Limb (tissue), 2 donors: Measurements from ENCODE around the gene POMT1.
"Not testable (repeated sequence)": the region's sequence is repeated elsewhere in the genome, so short reads cannot be mapped to it uniquely, and the experiment has no call there.

Source experiments
- DNase-seq, 2 donors: peaks; one replicate each; pipeline ENCODE4 v3.0.0-alpha.2; 2016; ENCODE audit errors: extremely low spot score in 2 of 2

The POMT1 gene

GRCh38 chr9:131495785-131496184 lies 6.9 kb upstream of the POMT1 start:
- DNase-seq: no peak

DNA sequence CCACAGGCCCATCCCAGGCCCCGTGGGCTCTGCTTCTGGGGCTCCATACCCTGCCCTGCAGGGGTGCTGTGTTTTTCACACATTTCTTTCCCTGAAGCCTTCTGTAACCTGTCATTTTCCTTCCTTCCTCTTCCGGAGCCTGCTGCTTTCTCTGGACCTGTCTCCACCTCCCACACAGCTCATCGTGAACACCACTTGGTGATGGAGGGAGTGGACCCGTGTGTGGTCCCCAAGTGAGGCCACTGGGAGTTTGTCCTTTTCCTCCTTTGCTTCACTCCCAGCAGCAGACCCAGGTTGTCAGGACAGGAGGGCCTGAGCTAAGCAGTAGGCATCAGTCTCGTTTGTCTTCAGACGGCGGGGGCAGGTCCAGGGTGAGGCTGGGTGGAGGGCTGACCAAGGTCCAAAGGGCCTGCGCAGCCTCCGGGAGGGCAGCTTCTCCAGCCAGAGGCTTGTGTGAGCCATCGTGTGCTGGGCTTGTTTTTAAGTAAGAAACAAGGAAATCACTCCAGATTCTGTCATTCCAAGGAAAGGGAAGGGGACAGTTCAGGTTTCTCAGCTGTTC lies 5.8 kb upstream of the POMT1 start:
- no peak for DNase-seq

- DNase-seq: no peak
Observed at GRCh38 chr9:131499254-131499767, 3.4 kb upstream of the POMT1 start.

GRCh38 chr9:131500377-131500776 lies 2.3 kb upstream of the POMT1 start:
- no peak for DNase-seq

DNA sequence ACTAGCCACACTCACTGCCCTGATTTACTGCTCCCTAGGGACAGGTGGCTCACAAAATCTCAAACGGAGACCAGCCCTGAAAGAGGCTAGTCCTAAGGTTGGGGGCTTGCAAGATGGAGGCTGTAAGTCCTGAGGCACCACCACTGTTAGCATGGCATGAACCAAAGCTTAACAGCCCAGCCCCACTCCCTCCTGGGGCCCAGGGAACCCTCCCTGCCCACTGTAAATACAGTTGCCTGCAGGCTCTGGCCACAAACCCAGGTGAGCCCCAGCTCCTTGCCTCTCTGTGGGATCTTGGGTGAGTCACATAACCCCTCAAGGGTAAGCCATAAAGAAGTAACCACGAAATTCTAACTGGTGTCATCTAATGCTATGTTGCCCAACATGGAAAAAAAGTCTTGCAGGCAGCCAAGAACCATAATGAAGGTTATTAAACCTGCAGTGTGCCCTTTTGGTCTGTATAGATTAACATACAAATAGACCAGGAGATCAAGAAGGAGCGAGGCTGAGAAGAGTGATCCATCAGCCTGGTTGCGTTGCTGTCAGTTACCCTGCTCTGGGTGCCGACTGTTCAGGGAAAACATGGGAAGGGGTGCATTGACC lies 1.7 kb upstream of the POMT1 start:
- DNase-seq: no peak

DNA sequence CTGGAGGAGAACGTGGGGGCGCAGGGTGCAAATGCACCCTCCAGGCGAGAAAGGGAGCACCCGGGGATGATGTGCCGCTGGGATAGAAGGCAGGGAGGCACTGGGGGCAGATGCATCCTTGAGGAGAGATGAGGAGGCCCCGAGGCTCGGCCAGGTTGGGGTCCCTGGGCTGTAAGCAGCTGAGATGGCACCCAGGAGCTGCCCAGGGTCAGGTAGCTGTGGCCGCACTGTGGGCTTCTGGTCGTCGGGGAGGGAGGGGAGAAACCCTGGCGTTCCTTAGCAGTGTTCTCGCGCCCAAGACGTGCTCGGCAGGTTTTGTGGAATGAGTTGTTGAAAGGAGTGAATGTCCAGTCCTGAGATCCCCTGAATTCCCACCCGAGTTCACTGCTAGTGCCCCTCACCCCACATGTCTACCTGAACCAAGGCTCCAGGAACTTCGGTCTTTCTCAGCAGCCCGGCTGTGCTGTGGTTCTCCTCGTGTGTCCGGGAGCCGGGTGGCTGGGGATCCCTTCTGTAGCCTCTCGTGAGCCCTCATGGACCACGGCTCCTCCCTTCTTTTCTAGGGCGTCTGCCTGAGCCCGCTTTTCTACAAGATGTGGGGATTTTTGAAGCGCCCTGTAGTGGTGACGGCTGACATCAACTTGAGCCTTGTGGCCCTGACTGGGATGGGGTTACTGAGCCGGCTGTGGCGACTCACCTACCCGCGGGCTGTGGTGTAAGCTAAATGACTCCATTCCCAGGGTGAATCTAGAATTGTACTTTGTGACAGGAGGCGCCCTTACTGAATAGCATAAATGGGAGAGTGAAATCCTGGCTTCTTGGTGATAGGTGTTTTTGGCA lies 1.1 kb downstream of the POMT1 start:
- DNase-seq: no peak

DNA sequence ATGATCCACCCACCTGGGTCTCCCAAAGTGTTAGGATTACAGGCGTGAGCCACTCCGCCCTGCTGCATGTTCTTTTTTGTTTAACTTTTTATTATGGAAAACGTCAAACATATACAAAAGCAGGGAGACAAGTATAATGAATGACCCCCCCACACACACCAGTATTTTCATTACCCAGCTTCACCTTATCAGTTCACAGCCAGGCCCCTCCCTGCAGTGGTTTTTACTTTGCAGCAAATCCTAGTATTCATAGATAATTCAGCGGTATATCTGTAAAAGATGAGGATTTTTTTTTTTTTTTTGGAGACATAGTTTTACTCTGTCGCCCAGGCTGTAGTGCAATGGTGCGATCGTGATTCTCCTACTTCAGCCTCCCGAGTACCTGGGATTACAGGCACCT lies 2.3 kb downstream of the POMT1 start:
- DNase-seq: no peak

DNA sequence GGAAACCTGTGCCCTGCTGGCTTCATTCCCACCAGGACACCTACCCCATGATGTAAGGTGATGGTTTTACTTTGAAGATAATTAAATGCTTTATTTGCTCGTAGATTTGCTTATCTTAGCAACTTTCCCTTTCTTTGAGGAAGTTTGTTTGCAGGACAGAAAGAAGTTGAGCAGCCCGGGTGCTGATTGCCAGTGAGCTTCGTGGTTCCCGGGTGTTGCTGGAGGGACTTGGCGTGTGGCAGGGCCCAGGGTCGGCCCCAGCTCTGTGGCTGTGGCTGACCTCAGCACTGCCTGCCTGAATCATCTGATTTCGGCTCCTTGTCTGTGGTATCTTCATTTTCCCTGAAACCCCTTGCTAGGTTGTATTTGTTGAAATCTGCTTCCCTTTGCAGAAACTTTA lies 8.7 kb downstream of the POMT1 start:
- no peak for DNase-seq

DNA sequence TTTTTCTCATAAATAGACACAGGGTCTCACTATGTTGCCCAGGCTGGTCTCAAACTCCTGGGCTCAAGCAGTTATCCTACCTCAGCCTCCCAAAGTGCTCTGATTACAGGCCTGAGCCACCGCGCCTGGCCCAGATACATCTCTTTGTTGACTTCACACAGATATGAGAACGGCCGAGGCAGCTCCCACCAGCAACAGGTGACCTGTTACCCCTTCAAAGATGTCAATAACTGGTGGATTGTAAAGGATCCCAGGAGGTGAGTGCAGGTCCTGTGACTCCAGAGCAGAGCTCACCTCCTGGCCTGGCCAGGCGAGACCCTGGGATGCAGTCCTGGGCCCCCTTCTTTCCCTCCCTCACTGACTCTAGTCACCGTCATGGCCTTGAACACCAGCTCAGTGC lies 9.2 kb downstream of the POMT1 start:
- no peak for DNase-seq

DNA sequence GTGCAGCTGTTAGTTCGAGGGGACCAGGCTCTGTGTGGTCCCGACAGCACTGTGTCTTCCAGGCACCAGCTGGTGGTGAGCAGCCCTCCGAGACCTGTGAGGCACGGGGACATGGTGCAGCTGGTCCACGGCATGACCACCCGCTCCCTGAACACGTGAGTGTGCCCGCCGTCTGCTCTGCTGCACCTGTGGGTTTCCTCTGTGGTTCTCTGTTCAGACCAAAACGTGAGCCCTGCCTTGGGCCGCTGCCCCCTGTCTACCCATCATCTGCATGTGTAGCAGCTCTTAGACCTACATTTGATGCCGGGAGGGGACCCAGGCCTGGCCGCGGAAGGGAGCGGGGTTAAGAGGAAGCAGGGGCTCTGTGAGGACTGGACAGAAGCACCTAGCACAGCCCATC lies 10.5 kb downstream of the POMT1 start:
- DNase-seq: no peak

GRCh38 chr9:131515559-131516031 lies 12.9 kb downstream of the POMT1 start:
- DNase-seq: not testable (repeated sequence)

- DNase-seq: no peak
Observed at GRCh38 chr9:131516100-131516499, 13.4 kb downstream of the POMT1 start.

DNA sequence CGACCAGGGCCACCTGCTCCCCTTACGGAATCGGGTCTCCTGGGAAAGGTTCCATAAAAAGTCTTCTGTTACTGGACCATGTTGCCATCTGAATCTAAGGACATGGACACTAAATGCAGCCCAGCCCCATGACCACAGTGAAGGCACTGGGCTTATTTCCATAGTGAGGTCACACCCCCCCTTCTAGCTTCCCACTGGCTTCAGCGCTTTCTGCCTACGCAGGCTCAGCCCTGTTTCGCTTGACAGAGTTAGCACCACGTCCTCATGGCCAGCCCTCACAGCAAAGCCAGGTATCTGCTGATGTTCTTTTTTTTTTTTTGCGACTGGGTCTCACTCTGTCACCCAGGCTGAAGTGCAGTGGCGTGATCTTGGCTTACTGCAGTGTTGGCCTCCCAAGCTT lies 14.2 kb downstream of the POMT1 start:
- no peak for DNase-seq

- DNase-seq: no peak
Observed at GRCh38 chr9:131517761-131518190, 15.1 kb downstream of the POMT1 start.

DNA sequence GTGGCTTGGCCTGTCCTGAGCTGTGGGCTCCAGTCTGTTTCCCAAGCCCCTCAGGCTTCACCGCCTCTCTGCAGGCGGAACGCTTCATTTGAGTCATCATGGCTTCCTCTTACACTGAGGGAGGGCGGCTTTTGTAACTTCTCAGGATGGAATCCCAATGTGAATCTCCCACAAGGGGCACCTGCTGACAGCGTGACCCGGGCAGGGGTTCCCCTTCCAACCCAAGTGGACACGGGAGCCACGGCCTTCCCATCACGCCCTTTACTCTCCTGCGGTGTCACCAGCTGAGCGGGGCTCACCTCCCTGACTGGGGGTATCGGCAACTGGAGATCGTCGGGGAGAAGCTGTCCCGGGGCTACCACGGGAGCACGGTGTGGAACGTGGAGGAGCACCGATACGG lies 15.8 kb downstream of the POMT1 start:
- DNase-seq: no peak

DNA sequence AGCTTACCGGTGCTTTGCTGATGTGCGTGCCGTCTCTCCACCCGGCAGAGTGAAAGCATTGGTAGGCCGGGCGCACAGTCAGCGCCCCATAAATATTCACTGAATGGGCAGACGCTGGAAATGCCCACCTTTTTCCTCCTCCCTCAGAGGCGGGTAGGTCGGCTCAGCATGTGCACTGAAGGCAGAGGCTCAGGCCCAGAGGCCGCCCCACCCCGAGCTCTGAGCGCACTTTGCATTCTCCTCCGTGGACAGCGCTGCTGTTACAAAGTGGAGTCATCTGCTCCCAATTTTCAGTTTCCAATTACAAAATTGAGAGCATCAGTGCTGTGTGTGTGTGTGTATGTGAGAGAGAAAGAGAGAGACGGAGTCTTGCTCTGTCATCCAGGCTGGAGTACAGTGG lies 17.8 kb downstream of the POMT1 start:
- DNase-seq: no peak

GRCh38 chr9:131521203-131521602 lies 18.5 kb downstream of the POMT1 start:
- no peak for DNase-seq

DNA sequence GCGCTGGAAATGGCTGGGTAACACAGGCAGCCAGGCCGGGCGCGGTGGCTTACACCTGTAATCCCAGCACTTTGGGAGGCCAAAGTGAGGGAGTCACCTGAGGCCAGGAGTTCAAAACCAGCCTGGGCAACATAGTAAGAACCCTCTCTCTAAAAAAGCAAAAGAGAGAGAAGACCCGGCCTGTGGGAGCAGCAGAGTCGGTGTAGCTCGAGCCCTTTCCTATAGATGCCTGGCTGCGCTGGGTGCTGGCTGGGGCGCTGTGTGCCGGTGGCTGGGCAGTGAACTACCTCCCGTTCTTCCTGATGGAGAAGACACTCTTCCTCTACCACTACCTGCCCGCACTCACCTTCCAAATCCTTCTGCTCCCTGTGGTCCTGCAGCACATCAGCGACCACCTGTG lies 19.1 kb downstream of the POMT1 start:
- DNase-seq: no peak

- DNase-seq: no peak
Observed at GRCh38 chr9:131522257-131523085, 19.8 kb downstream of the POMT1 start.

DNA sequence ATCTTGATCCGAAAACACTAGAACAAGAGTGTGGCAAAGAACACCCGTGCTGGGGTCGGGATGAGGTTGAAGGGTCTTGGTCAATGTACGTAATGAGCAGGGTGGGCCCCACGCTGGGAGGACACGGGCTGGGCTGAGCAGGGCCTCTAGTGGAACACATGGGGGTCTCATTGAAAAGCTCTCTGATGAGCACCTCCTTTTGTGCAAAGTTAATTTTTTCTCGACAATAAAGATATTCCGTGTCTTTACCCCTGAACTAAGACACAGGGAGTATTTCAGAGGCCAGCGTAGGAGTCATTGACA lies 20.3 kb downstream of the POMT1 start:
- DNase-seq: no peak

GRCh38 chr9:131523451-131524435 lies 21.0 kb downstream of the POMT1 start:
- DNase-seq: no peak
